ENCODE measurements around the gene PCCA. TPM values are rescaled to one million over a fixed set of nuclear protein-coding genes. Genes with fewer than 3 reads are reported as not detected.

The PCCA gene
- polyA plus RNA-seq, 1 of the 3 experiments (the other 2 are of a cell fraction) = 7.3 TPM

GRCh38 chr13:100044936-100045335 lies 44.0 kb upstream of the PCCA start:
- no peak overlapping the region for H3K4me2 ChIP-seq
- DNase-seq = no peak
- no peak overlapping the region for H3K27ac ChIP-seq (ENCODE audit: low read depth in 2 of 2, low read length in 1 of 2)
- no peaks in the 10 kb centered on the region for H3F3A ChIP-seq (replicated peaks; ENCODE audit: insufficient read depth)
- ChIA-PET POLR2A (no interaction called here), CTCF (no interaction called here)
- H2AFZ ChIP-seq (ENCODE audit: low read depth) = no peak overlapping the region
- no peak overlapping the region for H3K4me3 ChIP-seq (ENCODE audit: low read depth in 2 of 2, low read length in 1 of 2)
- no peaks in the 10 kb centered on the region; a peak in 1 of 4 replicates for H3K4me1 ChIP-seq (ENCODE audit: control insufficient read depth in 1 of 2, insufficient read depth in 2 of 2, low read depth in 1 of 2, low read length in 1 of 2)
- no peaks in the 10 kb centered on the region for H3K27me3 ChIP-seq (ENCODE audit: insufficient read depth)
- H3K9me3 ChIP-seq = no peaks in the 10 kb centered on the region
- H3K9me2 ChIP-seq = no peaks in the 10 kb centered on the region
- H4K20me1 ChIP-seq (ENCODE audit: insufficient read depth) = no peaks in the 10 kb centered on the region
- H3K79me2 ChIP-seq (ENCODE audit: insufficient read depth) = no peaks in the 10 kb centered on the region
- 87% methylated on average over 3 of the region's 3 CpGs for WGBS (ENCODE audit: low lambda C conversion rate)
- TF ChIP-seq, protein P1, sequence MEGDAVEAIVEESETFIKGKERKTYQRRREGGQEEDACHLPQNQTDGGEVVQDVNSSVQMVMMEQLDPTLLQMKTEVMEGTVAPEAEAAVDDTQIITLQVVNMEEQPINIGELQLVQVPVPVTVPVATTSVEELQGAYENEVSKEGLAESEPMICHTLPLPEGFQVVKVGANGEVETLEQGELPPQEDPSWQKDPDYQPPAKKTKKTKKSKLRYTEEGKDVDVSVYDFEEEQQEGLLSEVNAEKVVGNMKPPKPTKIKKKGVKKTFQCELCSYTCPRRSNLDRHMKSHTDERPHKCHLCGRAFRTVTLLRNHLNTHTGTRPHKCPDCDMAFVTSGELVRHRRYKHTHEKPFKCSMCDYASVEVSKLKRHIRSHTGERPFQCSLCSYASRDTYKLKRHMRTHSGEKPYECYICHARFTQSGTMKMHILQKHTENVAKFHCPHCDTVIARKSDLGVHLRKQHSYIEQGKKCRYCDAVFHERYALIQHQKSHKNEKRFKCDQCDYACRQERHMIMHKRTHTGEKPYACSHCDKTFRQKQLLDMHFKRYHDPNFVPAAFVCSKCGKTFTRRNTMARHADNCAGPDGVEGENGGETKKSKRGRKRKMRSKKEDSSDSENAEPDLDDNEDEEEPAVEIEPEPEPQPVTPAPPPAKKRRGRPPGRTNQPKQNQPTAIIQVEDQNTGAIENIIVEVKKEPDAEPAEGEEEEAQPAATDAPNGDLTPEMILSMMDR (IDR thresholded peaks at IDR 0.05) = no peak
- TF ChIP-seq FOXJ3 (CRISPR knock-in tag; IDR thresholded peaks at IDR 0.05) = no peak
- TF ChIP-seq RCOR1 (IDR thresholded peaks at IDR 0.05; ENCODE audit: low read length) = no peak
- no peaks in the 10 kb centered on the region for H3K36me3 ChIP-seq (replicated peaks in 1 of 2; ENCODE audit: control insufficient read depth in 1 of 2, insufficient read depth in 2 of 2, low read length in 1 of 2)
- H3K9ac ChIP-seq = no peak overlapping the region

- no peak overlapping the region for H3K4me2 ChIP-seq
- no peaks in the 10 kb centered on the region for H3K4me1 ChIP-seq (ENCODE audit: control insufficient read depth in 1 of 2, insufficient read depth in 2 of 2, low read depth in 1 of 2, low read length in 1 of 2)
- WGBS (ENCODE audit: low lambda C conversion rate) = 86% methylated on average over 3 of the region's 3 CpGs
- no peak overlapping the region for H3K9ac ChIP-seq
- no peaks in the 10 kb centered on the region for H3K36me3 ChIP-seq (replicated peaks in 1 of 2; ENCODE audit: control insufficient read depth in 1 of 2, insufficient read depth in 2 of 2, low read length in 1 of 2)
- CTCF ChIA-PET = no interaction called here
- no peaks in the 10 kb centered on the region for H4K20me1 ChIP-seq (ENCODE audit: insufficient read depth)
- no peaks in the 10 kb centered on the region for H3F3A ChIP-seq (replicated peaks; ENCODE audit: insufficient read depth)
- POLR2A ChIA-PET = no interaction called here
- H3K4me3 ChIP-seq (ENCODE audit: low read depth in 2 of 2, low read length in 1 of 2) = no peak overlapping the region
- H3K9me2 ChIP-seq = no peaks in the 10 kb centered on the region
- no peak overlapping the region for H3K27ac ChIP-seq (ENCODE audit: low read depth in 2 of 2, low read length in 1 of 2)
- no peaks in the 10 kb centered on the region for H3K9me3 ChIP-seq
- no peaks in the 10 kb centered on the region for H3K79me2 ChIP-seq (ENCODE audit: insufficient read depth)
- no peak for DNase-seq
- no peaks in the 10 kb centered on the region for H3K27me3 ChIP-seq (ENCODE audit: insufficient read depth)
- H2AFZ ChIP-seq (ENCODE audit: low read depth) = no peak overlapping the region
- TF ChIP-seq NFIC (IDR thresholded peaks at IDR 0.05; ENCODE audit: borderline replicate concordance) (no peak), RCOR1 (IDR thresholded peaks at IDR 0.05; ENCODE audit: low read length) (no peak), FOSL2 (IDR thresholded peaks at IDR 0.05; ENCODE audit: borderline replicate concordance, low read depth) (no peak), PBX3 (IDR thresholded peaks at IDR 0.05) (no peak), MEF2A (IDR thresholded peaks at IDR 0.05; ENCODE audit: borderline replicate concordance, low read depth) (no peak), RFX5 (IDR thresholded peaks at IDR 0.05; ENCODE audit: low read length) (no peak), YY1 (IDR thresholded peaks at IDR 0.05; ENCODE audit: low read depth) (no peak), GATA2 (CRISPR knock-in tag; IDR thresholded peaks at IDR 0.05) (no peak), REST (IDR thresholded peaks at IDR 0.05; ENCODE audit: low read depth, low read length) (no peak), CHD2 (IDR thresholded peaks at IDR 0.05; ENCODE audit: low read length, partially characterized antibody) (no peak), ELF1 (IDR thresholded peaks at IDR 0.05) (no peak), EP300 (IDR thresholded peaks at IDR 0.05; ENCODE audit: borderline replicate concordance in 1 of 2, low read depth in 1 of 2, low read length in 1 of 2) (no peak), SIN3A (IDR thresholded peaks at IDR 0.05; ENCODE audit: borderline replicate concordance, low read depth, low read length) (no peak), IRF3 (IDR thresholded peaks at IDR 0.05; ENCODE audit: low read depth, low read length) (no peak), TAF1 (IDR thresholded peaks at IDR 0.05; ENCODE audit: borderline replicate concordance, low read depth, low read length) (no peak), FOXM1 (IDR thresholded peaks at IDR 0.05; ENCODE audit: low read depth) (no peak)
- TF ChIP-seq, protein P2, sequence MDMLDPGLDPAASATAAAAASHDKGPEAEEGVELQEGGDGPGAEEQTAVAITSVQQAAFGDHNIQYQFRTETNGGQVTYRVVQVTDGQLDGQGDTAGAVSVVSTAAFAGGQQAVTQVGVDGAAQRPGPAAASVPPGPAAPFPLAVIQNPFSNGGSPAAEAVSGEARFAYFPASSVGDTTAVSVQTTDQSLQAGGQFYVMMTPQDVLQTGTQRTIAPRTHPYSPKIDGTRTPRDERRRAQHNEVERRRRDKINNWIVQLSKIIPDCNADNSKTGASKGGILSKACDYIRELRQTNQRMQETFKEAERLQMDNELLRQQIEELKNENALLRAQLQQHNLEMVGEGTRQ (IDR thresholded peaks at IDR 0.05; ENCODE audit: borderline replicate concordance, low read depth, low read length) = no peak
Measured at GRCh38 chr13:100045355-100045754, 43.5 kb upstream of the PCCA start.
